ENCODE measurements around the gene HNRNPD.
"Not testable (repeated sequence)": the region's sequence is repeated elsewhere in the genome, so short reads cannot be mapped to it uniquely, and the experiment has no call there.

Gene HNRNPD

DNA sequence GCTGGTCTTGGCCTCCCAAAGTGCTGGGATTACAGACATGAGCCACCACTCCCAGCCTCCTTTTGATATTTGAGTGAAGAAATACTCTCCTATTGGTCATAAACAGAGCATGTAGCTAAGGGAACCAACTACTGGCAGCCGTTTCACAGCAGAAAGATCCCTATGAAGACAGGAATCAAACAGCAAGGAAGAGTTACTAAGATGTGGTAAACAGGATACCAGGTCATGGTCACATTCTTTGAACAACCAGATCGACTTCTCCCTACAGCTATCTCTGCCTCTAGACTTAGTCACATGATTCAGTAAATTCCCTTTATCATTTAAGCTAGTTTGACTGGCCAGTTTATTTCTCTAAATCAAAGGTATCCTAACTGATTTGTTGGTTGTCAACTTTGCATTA is 9.0 kb upstream of the HNRNPD start:
- no peaks in the 10 kb centered on the region for H3K27me3 Mint-ChIP-seq
- no peak overlapping the region for H3K27ac Mint-ChIP-seq
- peaks cover 4% of the 10 kb centered on the region for H3K9me3 Mint-ChIP-seq
- peaks cover 20% of the 10 kb centered on the region for H3K36me3 Mint-ChIP-seq
- H3K4me3 Mint-ChIP-seq: no peak overlapping the region
- no peaks in the 10 kb centered on the region for H3K4me1 Mint-ChIP-seq
- no peak for ATAC-seq

DNA sequence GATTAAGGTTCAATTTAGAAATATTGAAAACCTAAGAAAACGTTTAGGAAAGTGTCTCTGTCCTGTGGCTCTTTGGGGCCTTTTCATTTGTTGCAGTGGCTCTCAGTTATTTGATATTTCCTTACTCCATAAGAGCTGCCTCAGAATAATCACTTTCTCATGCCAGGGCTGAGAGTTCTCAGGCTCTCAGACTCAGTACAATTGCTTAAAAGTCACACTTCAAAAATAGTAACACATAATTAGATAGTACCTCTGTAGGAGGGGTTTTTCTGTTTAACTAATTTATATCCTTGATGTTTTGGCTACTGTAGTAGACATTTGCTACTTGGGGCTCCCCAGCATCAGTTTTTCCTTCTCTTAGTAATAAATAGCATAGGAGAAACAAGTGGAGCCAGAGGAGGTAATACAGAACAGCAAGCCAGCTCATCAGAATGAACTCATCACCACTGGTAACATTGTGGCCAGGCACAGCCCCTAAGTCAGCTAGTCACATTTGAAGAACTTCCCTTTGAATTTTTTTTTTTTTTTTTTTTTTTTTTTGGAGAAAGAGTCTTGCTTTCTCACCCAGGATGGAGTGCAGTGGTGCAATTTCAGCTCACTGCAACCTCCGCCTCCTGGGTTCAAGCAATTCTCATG is 8.0 kb upstream of the HNRNPD start:
- ATAC-seq: no peak
- Mint-ChIP-seq H3K9me3 (peaks cover 4% of the 10 kb centered on the region), H3K4me3 (no peak overlapping the region), H3K27me3 (no peaks in the 10 kb centered on the region), H3K36me3 (peaks cover 23% of the 10 kb centered on the region), H3K4me1 (no peaks in the 10 kb centered on the region), H3K27ac (no peak overlapping the region)

DNA sequence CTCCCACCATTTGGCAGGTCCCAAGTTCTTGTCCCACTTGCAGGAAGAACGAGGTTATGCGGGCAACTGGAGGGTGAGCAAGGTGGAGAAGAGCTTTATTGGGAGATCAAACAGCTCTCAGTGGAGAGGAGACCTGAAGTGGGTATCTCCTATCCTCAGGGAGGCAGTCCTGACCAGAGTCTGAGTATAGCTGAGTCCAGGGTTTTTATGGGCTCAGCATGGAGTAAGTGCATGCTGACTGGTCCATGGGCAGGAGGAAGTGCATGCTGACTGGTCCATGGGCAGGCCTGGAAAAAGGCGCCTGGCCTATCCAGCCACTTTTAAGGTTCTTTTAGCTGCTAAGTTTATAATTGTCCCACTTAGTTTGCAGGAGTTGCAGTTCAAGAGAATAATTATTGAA is 7.4 kb upstream of the HNRNPD start:
- no peak overlapping the region for H3K4me3 Mint-ChIP-seq
- H3K27ac Mint-ChIP-seq: no peak overlapping the region
- H3K36me3 Mint-ChIP-seq: peaks cover 27% of the 10 kb centered on the region
- no peaks in the 10 kb centered on the region for H3K27me3 Mint-ChIP-seq
- ATAC-seq: no peak
- H3K4me1 Mint-ChIP-seq: peaks cover 5% of the 10 kb centered on the region
- peaks cover 4% of the 10 kb centered on the region for H3K9me3 Mint-ChIP-seq

DNA sequence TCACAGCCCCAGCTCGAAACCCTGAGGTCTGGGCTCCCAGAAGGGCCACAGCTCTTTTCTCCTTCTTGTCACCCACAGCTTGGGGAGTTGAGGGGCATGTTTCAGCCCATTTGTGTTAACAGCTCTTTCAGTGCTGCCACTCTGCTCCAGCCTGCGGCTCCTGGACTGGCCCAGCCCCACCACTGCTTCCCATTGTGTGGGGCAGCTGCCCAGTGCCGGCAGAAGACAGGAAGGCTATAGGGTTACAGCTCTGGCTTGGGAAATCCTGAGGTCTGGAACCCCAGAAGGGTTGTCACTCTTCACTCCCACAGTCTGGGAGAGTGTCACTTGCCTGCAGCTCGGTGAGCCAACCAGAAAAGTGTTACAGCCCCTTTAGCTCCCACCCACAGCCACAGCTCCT is 7.0 kb upstream of the HNRNPD start:
- H3K27me3 Mint-ChIP-seq: no peaks in the 10 kb centered on the region
- peaks cover 29% of the 10 kb centered on the region for H3K36me3 Mint-ChIP-seq
- peaks cover 9% of the 10 kb centered on the region for H3K4me1 Mint-ChIP-seq
- H3K4me3 Mint-ChIP-seq: no peak overlapping the region
- no peak for ATAC-seq
- H3K9me3 Mint-ChIP-seq: peaks cover 3% of the 10 kb centered on the region
- no peak overlapping the region for H3K27ac Mint-ChIP-seq

DNA sequence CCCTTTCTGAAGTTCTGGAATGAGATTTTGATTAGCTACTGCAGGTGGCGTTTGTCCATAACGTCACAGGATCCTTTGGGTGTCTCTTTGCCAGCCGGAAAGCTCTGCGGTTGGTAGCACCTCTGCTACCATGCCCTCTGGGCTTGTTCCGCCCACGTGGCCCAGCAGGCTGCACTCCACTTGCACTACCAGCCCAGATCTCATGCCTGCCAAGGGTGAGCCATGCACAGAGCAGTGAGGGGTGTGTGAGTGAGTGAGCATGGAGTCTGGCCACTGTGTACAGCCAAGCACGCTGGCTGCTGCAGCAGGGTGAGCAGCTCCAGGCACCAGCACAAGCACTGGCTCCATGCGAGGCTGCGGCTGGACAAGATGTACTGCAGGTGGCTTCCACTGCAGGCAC is 6.6 kb upstream of the HNRNPD start:
- Mint-ChIP-seq H3K4me3 (no peak overlapping the region), H3K27ac (no peak overlapping the region), H3K36me3 (peaks cover 29% of the 10 kb centered on the region), H3K4me1 (peaks cover 9% of the 10 kb centered on the region), H3K27me3 (no peaks in the 10 kb centered on the region), H3K9me3 (no peaks in the 10 kb centered on the region)
- no peak for ATAC-seq

DNA sequence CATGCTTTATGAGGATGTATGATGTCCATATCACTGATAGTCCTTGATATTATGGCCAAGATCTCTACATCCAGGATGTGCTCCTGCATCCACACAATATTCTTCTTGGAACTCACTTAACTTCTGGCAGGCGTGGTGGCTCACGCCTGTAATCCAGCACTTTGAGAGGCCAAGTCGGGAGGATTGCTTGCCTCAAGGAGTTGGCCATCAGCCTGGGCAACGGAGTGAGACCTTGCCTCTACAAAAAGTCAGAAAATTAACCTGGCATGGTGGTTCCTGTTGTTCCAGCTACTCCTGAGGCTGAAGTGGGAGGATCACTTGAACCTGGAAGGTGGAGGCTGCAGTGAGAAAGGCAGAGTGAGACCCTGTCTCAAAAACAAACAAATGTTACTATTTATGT is 2.3 kb upstream of the HNRNPD start:
- Mint-ChIP-seq H3K4me3 (peak overlapping the region; percentile 37), H3K4me1 (peaks cover 24% of the 10 kb centered on the region), H3K9me3 (no peaks in the 10 kb centered on the region), H3K27me3 (no peaks in the 10 kb centered on the region), H3K36me3 (peaks cover 46% of the 10 kb centered on the region), H3K27ac (no peak overlapping the region)
- no peak for ATAC-seq

DNA sequence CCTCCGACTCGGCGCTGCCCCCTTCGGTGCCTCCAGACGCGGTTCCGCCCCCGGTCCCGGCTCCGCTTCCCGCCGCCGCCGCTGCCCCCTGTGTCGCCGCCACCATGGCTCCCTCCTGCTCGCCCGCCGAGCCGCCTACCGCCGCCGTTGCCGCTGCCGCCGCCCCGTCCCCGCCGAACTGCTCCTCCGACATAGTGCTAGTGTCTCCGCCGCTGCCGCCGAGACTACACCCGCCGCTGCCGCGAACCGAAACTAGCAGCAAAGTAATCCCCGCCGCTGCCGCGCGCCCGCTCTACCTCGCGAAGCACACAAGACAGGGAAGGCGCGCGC is 340 bp downstream of the HNRNPD start:
- Mint-ChIP-seq H3K27me3 (no peaks in the 10 kb centered on the region), H3K4me3 (peak overlapping the region; percentile 88), H3K9me3 (no peaks in the 10 kb centered on the region), H3K4me1 (peaks cover 46% of the 10 kb centered on the region), H3K27ac (peak overlapping the region; percentile 97), H3K36me3 (peaks cover 53% of the 10 kb centered on the region)
- peak; percentile 43 for ATAC-seq

DNA sequence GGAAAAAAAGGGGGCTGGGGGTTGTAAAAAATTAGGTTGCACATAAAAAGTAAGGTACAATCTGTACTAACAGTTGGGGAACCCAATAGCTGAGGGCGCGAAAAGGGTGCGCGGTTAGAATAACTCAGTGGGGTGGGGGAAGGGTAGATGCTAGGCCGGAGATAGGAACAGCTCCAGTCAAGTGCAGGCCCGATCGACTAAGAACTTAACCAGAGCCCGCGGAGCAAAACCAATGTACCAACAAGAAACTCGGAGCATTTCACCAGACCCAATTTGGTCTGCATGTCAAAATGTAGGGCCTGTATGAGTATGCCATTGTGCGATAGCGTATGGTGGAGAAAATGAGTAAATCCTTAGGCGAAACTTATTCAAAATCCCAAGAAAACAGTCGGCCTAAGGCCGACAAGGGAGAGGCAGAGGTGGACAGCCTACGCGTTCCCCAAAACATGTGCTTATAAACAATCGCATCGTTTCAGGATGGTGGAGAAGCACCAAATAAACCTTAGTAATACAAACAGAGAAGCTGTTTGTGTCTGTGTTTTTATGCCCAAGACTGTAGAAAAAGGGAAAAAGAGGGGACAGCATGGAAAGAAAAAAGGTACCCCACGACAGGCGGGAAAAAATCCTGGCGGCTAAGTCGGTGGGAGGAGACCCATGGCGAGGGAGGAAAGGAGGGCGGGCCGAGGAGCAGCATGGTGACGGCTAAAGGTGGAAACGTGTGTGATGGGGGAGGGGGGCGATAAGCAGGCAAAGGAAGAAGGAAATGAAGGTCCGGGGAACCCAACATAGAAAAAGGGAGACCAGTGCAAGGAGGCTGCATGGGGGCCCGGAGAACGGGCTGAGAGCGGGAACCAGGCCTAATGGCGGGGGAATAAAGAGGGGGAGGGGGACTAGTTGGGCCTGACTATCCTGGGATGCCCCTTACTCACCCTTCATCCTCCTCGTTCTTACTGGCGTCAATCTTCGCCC is 990 bp downstream of the HNRNPD start:
- H3K27ac Mint-ChIP-seq: peak overlapping the region; percentile 97
- H3K9me3 Mint-ChIP-seq: no peaks in the 10 kb centered on the region
- H3K27me3 Mint-ChIP-seq: no peaks in the 10 kb centered on the region
- H3K4me1 Mint-ChIP-seq: peaks cover 47% of the 10 kb centered on the region
- peak overlapping the region; percentile 88 for H3K4me3 Mint-ChIP-seq
- peaks cover 52% of the 10 kb centered on the region for H3K36me3 Mint-ChIP-seq
- ATAC-seq: peak; percentile 44

DNA sequence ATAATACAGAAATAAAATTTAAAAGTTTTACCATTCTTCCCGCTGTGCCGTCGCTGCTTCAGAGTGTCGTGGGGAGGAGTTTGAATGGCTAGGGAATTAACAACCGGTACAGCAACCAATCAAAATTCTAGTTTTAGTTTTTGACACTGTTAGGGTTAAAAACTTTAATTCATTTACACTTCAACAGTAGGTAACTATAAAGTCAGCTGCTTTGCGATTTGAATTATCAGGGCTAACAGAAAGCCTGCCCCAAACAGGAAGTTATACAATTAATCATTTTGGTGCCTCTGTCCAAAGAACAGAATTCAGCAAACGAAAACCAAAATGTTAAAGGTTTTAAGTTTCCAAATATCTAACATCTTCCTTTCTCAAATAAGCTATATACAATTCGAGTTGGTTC is 2.3 kb downstream of the HNRNPD start:
- H3K4me1 Mint-ChIP-seq: peaks cover 57% of the 10 kb centered on the region
- peak overlapping the region; percentile 88 for H3K4me3 Mint-ChIP-seq
- H3K9me3 Mint-ChIP-seq: no peaks in the 10 kb centered on the region
- ATAC-seq: no peak
- no peaks in the 10 kb centered on the region for H3K27me3 Mint-ChIP-seq
- peaks cover 52% of the 10 kb centered on the region for H3K36me3 Mint-ChIP-seq
- H3K27ac Mint-ChIP-seq: peak overlapping the region; percentile 97

DNA sequence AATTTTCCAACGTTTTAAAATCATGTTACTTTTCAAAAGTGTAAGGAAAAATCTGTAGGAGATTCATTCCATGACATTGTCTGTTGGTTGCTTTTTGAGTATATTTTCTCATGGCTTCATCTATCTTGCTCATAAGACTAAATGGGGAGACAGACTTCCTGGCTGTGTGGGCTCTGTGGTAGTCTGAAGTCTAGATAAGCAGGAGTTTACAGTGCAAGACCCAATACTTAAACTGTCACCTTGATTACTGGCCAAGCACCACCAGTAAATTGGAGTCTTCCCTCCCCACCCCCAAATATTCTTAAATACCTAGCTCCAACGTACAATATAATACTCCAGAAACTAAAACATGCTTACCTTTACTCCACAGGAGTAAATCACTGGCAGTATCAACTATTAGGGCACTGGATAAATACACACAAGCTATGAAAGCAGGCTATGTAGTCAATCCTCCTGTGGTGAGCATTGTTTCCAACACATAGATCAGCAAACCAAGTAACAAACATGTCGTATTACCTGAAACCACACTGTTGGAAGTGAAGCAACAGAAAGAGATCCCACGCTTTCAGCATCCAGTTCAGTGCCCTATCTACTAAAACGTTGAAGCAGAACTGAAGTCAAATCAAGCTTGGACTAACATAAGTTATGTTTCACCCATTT is 6.2 kb downstream of the HNRNPD start:
- ATAC-seq: no peak
- Mint-ChIP-seq H3K9me3 (no peaks in the 10 kb centered on the region), H3K4me1 (peaks cover 80% of the 10 kb centered on the region), H3K27me3 (no peaks in the 10 kb centered on the region), H3K36me3 (peaks cover 34% of the 10 kb centered on the region), H3K4me3 (no peak overlapping the region), H3K27ac (peak overlapping the region; percentile 35)

DNA sequence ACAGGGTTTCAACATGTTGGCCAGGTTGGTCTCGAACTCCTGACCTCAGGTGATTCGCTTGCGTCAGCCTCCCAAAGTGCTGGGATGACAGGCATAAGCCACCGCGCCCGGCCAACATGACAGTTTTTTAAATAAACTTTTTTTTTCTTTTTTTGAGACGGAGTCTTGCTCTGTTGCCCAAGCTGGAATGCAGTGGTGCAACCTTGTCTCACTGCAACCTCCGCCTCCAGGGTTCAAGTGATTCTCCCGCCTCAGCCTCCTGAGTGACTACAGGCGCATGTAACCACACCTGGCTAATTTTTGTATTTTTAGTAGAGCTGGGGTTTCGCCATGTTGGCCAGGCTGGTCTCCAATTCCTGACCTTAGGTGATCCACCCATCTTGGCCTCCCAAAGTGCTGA is 7.4 kb downstream of the HNRNPD start:
- H3K9me3 Mint-ChIP-seq, H3K27me3 Mint-ChIP-seq, ATAC-seq, H3K4me3 Mint-ChIP-seq: not testable (repeated sequence)
- H3K27ac Mint-ChIP-seq: peak overlapping the region; percentile 35
- H3K36me3 Mint-ChIP-seq: peaks cover 23% of the 10 kb centered on the region
- H3K4me1 Mint-ChIP-seq: peaks cover 80% of the 10 kb centered on the region

DNA sequence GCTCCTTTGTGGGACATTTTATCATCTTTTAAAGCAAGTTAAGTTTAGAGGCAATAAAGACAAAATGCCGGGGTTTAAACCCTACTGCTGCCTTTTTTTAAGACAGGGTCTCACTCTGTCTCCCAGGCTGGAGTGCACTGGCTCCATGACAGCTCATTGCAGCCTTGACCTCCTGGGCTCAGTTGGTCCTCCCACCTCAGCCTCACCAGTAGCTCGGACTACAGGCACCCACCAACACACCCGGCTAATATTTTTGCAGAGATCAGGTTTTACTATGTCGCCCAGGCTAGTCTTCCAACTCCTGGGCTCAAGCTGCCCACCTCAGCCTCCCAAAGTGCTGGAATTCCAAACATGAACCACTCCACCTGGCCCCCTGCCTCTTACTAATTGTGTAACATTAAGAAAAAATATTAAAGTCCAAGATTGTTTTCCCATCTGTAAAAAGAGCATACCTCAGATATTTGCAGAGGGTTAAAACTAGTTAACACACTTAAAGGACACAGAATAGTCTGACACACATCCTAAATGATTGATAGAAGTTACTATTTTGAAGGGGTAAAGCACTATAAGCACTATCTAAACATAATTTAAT is 9.8 kb downstream of the HNRNPD start:
- Mint-ChIP-seq H3K9me3 (no peaks in the 10 kb centered on the region), H3K27ac (peak overlapping the region; percentile 37), H3K27me3 (no peaks in the 10 kb centered on the region), H3K4me1 (peaks cover 75% of the 10 kb centered on the region), H3K36me3 (peaks cover 17% of the 10 kb centered on the region), H3K4me3 (no peak overlapping the region)
- ATAC-seq: no peak

DNA sequence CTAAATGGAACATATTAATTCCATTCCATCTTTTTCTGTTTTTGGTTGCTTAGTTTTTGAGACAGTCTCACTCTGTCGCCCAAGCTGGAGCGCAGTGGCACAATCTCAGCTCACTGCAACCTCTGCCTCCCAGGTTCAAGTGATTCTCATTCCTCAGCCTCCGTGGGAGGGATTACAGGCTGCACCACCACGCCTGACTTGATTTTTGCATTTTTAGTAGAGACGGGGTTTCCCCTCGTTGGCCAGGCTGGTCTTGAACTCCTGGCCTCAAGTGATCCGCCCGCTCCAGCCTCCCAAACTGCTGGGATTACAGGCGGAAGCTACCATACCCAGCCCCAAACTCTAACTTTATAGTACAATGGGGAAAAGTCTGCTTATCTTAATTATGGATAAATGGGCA is 11.2 kb downstream of the HNRNPD start:
- Mint-ChIP-seq H3K4me1 (peaks cover 83% of the 10 kb centered on the region), H3K36me3 (peaks cover 23% of the 10 kb centered on the region), H3K4me3 (peak overlapping the region; percentile 38), H3K27ac (peak overlapping the region; percentile 69), H3K9me3 (no peaks in the 10 kb centered on the region), H3K27me3 (no peaks in the 10 kb centered on the region)
- peak; percentile 60 for ATAC-seq

DNA sequence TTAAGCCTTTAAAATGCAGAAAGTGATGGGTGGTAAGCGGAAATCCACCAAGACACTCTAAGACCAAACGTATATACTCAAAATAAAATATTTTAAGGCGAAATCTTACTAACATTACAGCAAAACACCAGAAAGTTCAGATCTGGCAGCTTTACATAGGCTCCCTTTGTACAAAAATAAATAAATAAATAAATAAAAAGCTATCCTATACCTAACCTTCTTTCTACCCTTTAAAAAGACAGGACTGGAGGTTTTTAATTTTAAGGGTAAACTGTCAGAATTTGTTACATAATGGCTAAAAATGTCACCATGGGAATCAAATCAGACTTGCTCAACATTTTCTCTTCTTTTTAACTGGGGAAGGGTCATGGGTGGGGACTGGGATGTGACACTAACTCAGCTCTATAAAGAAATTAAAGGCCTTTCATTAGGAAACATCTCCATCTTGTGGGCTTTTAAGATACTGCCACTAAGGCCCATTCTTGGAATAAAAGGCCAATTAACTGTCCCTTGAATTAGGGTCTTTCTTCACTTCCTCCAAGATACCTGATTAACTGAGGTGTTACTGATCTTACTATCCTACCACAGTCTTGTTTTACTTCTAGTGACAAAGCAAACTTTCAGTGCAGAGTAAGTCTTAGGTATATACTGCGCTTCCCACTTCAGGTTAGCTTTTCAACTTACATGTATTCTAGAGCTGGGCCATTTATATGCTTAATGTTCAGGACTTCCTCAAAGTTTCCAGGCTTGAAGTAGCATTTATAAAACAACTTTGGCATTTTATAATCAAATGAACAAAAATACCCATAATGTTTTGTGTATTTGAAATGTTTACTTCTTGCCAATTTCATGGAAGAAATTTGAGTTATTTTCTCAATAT is 13.3 kb downstream of the HNRNPD start:
- Mint-ChIP-seq H3K4me1 (peaks cover 70% of the 10 kb centered on the region), H3K9me3 (no peaks in the 10 kb centered on the region), H3K36me3 (peaks cover 36% of the 10 kb centered on the region), H3K4me3 (no peak overlapping the region), H3K27ac (no peak overlapping the region), H3K27me3 (no peaks in the 10 kb centered on the region)
- ATAC-seq: no peak

All from stimulated activated memory B cell treated with anti-CD40 and anti-IgM and Interleukin-4, amounts not matched to agents 10 μg/mL and 1 μg/mL and 100 μg/mL, for 72 hours (primary cell).